SU-DHL-6 (cell line): Measurements from ENCODE around the gene AQP1.

ENCODE experiments used
- H2AFZ ChIP-seq: fragments of 200-600 bp; sonication (generic); 2 replicates; pipeline ENCODE4 v1.6.1; 2014; ENCODE audit warnings: low read depth, mild to moderate bottlenecking, moderate library complexity, mixed read lengths, antibody characterized with exemption, low read length; ENCODE audit not compliant: severe bottlenecking
- H3F3A ChIP-seq: fragments of 200-600 bp; shearing (Covaris generic); 2 replicates; pipeline ENCODE4 v1.6.0; 2016; ENCODE audit warnings: antibody characterized with exemption, mild to moderate bottlenecking; ENCODE audit not compliant: insufficient read depth
- H3K27ac ChIP-seq: fragments of 200-600 bp; sonication (generic); 2 replicates; pipeline ENCODE4 v1.5.1; 2016; ENCODE audit warnings: low read depth, mild to moderate bottlenecking, low read length, moderate library complexity, mixed read lengths
- H3K27me3 ChIP-seq: fragments of 200-600 bp; sonication (generic), shearing (Covaris generic); 2 replicates; pipeline ENCODE4 v1.6.0; 2014; ENCODE audit warnings: mild to moderate bottlenecking, low read length
- H3K36me3 ChIP-seq: fragments of 200-600 bp; sonication (generic); 2 replicates; pipeline ENCODE4 v1.6.1; 2014; ENCODE audit warnings: mild to moderate bottlenecking, low read length, mixed read lengths
- H3K4me2 ChIP-seq: fragments of 300-600, 200-600 bp; shearing (Covaris generic), sonication (generic); 2 replicates; pipeline ENCODE4 v1.6.0; 2014; ENCODE audit warnings: low read length, low read depth, mild to moderate bottlenecking; ENCODE audit not compliant: poor library complexity, severe bottlenecking
- H3K4me3 ChIP-seq: fragments of 200-600 bp; sonication (generic); 2 replicates; pipeline ENCODE4 v1.5.1; 2014; ENCODE audit warnings: antibody characterized with exemption, low read length, mild to moderate bottlenecking, mixed read lengths; ENCODE audit not compliant: insufficient read depth, poor library complexity, severe bottlenecking
- H3K79me2 ChIP-seq: fragments of 200-600 bp; sonication (generic); 2 replicates; pipeline ENCODE4 v1.6.1; 2014; ENCODE audit warnings: mild to moderate bottlenecking, low read length, moderate library complexity; ENCODE audit not compliant: insufficient read depth
- H3K9ac ChIP-seq: fragments of 200-600 bp; sonication (generic); 2 replicates; pipeline ENCODE4 v1.7.0; 2014; ENCODE audit warnings: mild to moderate bottlenecking, low read length
- H3K9me2 ChIP-seq: fragments of 200-600 bp; sonication (generic); replicated peaks from 2 replicates; pipeline ENCODE4 v1.6.1; 2014; ENCODE audit warnings: low read length; ENCODE audit not compliant: insufficient read depth
- H3K9me3 ChIP-seq: fragments of 200-600 bp; sonication (generic); 2 replicates; pipeline ENCODE4 v1.6.1; 2014; ENCODE audit warnings: low read length, mixed read lengths; ENCODE audit not compliant: insufficient read depth
- H4K20me1 ChIP-seq: fragments of 200-600 bp; sonication (generic); 2 replicates; pipeline ENCODE4 v1.6.1; 2014; ENCODE audit warnings: low read depth, mild to moderate bottlenecking, antibody characterized with exemption, low read length, moderate library complexity, mixed read lengths
- EZH2phosphoT487 ChIP-seq: fragments of 200-600 bp; sonication (generic), shearing (Covaris generic); conservative IDR thresholded peaks from 2 replicates; pipeline ENCODE4 v1.6.1; 2018; ENCODE audit warnings: mild to moderate bottlenecking, antibody characterized with exemption, low read length, moderate library complexity, mixed read lengths
- TF ChIP-seq, protein P1 (sequence below): fragments of 200-600 bp; sonication (generic); IDR thresholded peaks from one replicate; pipeline ENCODE4 v1.5.1; 2017; ENCODE audit warnings: antibody characterized with exemption, mild to moderate bottlenecking, low read length, moderate library complexity; ENCODE audit not compliant: insufficient read depth, poor library complexity, severe bottlenecking

Gene AQP1

DNA sequence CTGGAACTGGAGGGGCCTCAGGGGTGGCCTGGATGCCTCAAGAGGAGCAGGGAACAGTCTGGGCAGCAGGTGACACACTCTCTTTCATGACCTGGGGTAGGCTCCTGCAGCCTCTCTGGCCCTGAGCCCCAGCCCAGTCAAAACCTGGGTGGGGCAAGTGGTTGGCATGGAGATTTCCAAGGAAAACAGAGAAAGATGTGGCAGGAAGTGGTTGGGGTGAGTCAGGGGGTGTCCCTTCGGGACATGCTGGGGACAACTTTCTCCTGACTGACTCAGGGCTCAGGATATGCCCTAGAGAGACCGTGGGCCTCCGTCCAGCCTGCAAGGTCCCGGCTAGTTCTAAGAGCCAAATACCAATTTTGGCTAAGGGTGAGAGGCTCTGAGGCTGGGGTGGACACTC lies 2.9 kb downstream of the AQP1 start:
- Histone ChIP-seq H2AFZ (no peak overlapping the region), H3K27me3 (no peaks in the 10 kb centered on the region), H3K9me2 (no peaks in the 10 kb centered on the region), H3K9ac (no peak overlapping the region), H3K27ac (no peak overlapping the region), H3K4me2 (no peak overlapping the region), H3K79me2 (no peaks in the 10 kb centered on the region), H3K36me3 (no peaks in the 10 kb centered on the region), H4K20me1 (no peaks in the 10 kb centered on the region), H3F3A (no peaks in the 10 kb centered on the region), H3K4me3 (no peak overlapping the region), H3K9me3 (no peaks in the 10 kb centered on the region)
- TF ChIP-seq, protein P1, sequence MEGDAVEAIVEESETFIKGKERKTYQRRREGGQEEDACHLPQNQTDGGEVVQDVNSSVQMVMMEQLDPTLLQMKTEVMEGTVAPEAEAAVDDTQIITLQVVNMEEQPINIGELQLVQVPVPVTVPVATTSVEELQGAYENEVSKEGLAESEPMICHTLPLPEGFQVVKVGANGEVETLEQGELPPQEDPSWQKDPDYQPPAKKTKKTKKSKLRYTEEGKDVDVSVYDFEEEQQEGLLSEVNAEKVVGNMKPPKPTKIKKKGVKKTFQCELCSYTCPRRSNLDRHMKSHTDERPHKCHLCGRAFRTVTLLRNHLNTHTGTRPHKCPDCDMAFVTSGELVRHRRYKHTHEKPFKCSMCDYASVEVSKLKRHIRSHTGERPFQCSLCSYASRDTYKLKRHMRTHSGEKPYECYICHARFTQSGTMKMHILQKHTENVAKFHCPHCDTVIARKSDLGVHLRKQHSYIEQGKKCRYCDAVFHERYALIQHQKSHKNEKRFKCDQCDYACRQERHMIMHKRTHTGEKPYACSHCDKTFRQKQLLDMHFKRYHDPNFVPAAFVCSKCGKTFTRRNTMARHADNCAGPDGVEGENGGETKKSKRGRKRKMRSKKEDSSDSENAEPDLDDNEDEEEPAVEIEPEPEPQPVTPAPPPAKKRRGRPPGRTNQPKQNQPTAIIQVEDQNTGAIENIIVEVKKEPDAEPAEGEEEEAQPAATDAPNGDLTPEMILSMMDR, result no peak
- TF ChIP-seq EZH2phosphoT487, result no peak

DNA sequence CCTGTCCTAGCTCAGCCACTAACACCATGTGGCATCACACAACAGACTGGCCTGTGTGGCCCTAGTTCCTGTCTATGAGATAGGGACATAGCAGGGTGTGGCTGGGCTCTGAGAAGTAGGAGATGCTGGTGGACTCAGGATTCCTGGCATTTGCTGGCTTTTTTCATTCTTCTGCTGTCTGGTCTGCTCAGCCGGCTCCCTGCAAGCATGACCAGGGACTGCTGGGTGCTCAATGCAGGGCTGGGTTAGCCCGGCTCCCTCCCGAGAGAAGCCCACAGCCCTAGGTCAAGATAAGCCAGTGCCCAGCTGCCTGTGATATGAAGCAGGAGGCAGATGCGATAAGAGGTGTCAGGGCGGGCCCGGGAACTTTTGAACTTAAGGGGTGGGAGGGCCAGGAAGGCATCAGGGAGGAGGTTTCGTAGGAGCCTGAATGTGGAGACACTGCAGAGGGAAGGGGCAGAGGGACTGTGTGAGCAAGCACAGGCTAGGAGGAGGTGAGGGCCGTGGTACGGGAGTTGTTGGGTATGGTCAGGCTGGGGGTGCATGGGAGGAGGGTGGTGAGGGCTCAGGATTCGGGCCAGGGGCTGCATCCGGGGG lies 3.5 kb downstream of the AQP1 start:
- Histone ChIP-seq H4K20me1 (no peaks in the 10 kb centered on the region), H2AFZ (no peak overlapping the region), H3K4me3 (no peak overlapping the region), H3K9me2 (no peaks in the 10 kb centered on the region), H3K36me3 (no peaks in the 10 kb centered on the region), H3K4me2 (no peak overlapping the region), H3K9me3 (no peaks in the 10 kb centered on the region), H3K9ac (no peak overlapping the region), H3K27me3 (no peaks in the 10 kb centered on the region), H3K79me2 (no peaks in the 10 kb centered on the region), H3F3A (no peaks in the 10 kb centered on the region), H3K27ac (no peak overlapping the region)
- TF ChIP-seq EZH2phosphoT487, result no peak
- TF ChIP-seq, protein P1, result no peak

DNA sequence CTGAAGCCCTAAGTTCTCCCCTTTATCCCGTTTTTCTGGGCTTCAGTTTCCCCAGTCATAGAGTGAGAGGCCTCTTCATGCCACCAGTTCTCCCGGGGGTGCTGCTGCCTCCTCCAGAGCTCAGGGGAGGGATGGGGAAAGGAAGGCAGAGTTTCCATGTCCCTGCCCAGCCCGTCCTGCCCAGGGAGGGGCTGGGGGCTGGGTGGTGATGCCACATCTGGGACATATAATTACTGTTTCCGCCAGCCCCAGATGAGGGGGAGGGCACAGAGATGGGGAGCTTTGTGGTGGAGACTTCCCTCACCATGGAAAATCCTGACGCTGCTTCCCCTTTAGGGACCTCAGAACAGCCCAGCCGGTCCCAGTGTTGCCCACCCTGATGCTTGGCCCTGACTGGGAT lies 4.1 kb downstream of the AQP1 start:
- Histone ChIP-seq H4K20me1 (no peaks in the 10 kb centered on the region), H2AFZ (no peak overlapping the region), H3K9ac (no peak overlapping the region), H3K4me2 (no peak overlapping the region), H3K27ac (no peak overlapping the region), H3F3A (no peaks in the 10 kb centered on the region), H3K4me3 (no peak overlapping the region), H3K9me3 (no peaks in the 10 kb centered on the region), H3K79me2 (no peaks in the 10 kb centered on the region), H3K27me3 (no peaks in the 10 kb centered on the region), H3K9me2 (no peaks in the 10 kb centered on the region), H3K36me3 (no peaks in the 10 kb centered on the region)
- TF ChIP-seq EZH2phosphoT487, result no peak
- TF ChIP-seq, protein P1, result no peak

DNA sequence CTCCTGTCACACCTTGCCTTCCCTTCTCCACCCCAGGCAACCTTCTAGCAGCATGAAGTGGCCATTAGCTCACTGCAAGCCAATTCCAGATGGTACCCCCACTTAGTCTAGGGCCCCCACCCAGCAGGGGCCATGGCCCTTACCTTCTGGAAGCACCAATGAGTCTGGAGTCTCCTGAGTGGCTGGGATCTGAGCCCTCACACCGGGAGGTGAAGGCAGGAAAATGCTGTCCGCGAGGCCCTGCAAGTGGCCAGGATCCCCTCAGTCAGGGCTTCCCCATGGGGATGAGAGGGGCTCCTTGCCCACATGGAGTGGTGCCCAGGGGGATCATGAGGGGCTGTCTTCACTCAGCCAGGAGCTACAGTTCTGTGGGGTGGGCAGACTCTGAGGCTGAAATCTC lies 4.6 kb downstream of the AQP1 start:
- no peaks in the 10 kb centered on the region for H3F3A ChIP-seq
- no peak overlapping the region for H3K4me2 ChIP-seq
- H3K79me2 ChIP-seq, result no peaks in the 10 kb centered on the region
- H3K27me3 ChIP-seq, result no peaks in the 10 kb centered on the region
- H3K9me2 ChIP-seq, result no peaks in the 10 kb centered on the region
- TF ChIP-seq, protein P1, result no peak
- TF ChIP-seq EZH2phosphoT487, result no peak
- H3K27ac ChIP-seq, result no peak overlapping the region
- no peak overlapping the region for H3K4me3 ChIP-seq
- no peaks in the 10 kb centered on the region for H3K9me3 ChIP-seq
- no peak overlapping the region for H3K9ac ChIP-seq
- H4K20me1 ChIP-seq, result no peaks in the 10 kb centered on the region
- no peak overlapping the region for H2AFZ ChIP-seq
- H3K36me3 ChIP-seq, result no peaks in the 10 kb centered on the region
